HG03039 (cell line): ENCODE data around the gene IDUA.

Source experiments
- ATAC-seq: cut with Tn5 transposase; IDR thresholded peaks from one replicate; pipeline ENCODE4 v1.9.1; 2021; ENCODE audit warnings: mild to moderate bottlenecking, moderate library complexity; ENCODE audit not compliant: unreplicated experiment

The IDUA gene

DNA sequence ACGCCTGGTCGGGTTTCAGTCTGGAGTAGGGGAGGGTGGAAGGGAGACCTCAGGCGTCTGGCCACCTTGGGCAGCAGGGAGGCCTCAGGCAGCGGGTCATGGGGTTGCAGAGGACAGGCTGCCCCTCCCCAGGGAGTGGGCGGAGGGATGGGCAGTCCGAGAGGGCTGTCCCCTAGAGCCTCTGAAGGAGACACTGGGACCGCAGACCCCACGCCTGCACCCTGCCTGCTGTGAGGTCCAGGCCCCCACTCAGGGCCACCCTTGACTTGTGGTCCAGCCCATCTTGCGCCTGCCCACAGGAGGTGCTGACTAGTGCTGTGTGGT is 41.0 kb downstream of the IDUA start:
- ATAC-seq, result no peak

DNA sequence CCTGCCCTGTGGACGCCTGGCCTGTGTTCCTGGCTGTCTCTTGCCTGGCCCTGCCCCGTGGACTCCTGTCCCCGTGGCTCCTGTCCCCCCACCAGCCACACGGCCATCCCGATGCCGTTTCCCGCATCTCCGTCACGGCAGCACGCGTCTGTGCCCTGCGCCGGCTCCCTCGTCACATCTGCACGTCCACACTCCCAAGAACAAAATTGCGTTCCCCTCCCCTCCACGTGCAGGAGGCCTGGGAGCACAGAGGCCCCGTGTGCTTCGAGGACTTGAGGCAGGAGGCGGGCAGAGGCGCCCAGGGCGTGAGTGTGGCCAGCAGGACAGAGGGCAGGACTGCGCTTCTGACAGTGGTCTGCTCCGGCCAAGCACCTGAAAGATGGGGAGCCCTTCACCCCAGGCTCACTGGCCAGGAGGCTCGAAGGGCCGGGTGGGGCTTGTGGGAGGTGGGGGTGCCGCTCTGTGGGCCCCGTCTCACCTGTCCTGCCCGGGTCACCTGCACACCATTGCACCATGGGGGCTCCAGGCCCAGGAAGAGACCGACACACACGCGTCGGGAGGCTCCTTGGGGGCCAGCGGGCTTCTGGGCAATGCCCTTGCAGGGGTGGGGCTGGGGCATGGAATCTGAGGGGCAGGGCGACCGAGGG is 41.9 kb downstream of the IDUA start:
- no peak for ATAC-seq

DNA sequence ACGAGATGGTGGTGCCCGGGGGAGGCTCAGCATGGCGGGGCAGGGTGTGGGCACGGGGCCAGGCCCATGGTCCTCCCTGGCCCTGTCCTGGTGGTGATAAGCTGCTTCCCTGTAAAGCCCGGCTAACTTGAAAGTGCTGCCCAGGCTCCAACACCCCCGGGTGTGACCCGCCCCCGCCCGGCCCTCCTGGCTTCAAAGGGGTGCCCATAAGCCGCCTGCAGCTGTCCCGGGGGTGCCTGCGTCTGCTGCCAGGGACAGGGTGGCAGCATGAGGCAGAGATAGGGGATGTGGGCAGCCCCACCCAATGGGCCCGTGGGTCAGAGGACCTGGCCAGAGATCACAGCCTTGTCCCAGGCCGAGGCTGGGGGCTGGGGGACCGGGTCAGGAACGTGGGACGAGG is 42.7 kb downstream of the IDUA start:
- no peak for ATAC-seq

DNA sequence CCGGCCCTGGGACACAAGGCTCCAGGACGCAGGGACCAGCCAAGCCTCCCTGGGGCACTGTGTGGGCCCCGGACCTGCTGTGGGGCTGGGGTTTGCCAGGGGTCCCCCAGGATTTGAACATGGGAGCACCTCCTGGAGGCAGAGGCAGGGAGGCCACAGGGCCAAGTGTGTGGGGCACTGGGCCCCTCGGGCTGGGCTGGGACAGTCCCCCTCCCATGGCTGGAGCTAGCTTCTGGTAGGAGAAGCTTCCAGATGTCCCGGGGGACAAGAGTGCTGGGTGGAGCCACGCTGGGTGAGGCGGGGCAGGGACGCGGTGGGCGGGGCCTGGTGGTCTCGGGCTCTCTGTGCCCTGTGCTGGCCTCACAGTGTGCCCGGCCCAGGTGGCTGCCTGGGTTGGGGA is 43.2 kb downstream of the IDUA start:
- ATAC-seq, result no peak

DNA sequence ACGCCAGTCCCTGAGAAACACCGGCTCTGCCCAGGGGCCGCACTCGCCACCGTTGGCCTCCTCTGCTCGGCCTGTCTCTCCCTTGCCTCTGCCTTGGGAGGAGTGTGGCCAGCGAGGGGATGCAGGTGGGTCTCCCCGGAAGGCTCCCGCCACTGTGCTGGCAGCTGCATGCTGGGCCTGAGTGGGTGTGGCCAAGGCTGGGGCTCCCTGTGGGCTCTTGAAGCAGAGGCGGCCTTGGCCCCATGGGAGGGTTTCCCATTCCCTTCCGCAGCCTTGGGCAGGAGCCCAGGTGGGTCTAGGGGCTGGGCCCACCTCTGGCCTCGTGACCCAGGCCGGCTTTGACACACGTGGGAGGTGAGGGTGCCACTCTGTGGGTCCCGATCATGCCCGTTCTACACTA is 43.7 kb downstream of the IDUA start:
- ATAC-seq, result no peak

DNA sequence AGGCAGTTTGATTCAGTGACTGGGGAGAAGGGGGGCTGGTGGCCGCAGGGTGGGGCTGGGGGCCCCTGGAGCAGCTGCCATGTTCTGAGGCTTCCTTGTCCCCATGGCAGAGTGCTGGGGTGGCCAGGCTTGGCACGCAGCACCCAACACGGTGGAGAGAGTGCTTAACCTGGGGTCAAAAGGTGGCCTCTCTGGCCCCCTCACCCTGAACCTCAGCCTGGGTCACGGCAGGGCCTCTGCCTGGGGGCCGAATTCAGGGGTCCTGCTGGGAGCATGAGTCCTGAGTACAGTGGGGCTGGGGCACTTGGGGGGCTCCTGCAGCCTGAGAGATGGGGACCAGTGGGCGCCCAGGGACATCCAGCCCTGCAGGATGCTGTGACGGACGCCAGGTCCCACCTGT is 44.5 kb downstream of the IDUA start:
- ATAC-seq, result no peak

DNA sequence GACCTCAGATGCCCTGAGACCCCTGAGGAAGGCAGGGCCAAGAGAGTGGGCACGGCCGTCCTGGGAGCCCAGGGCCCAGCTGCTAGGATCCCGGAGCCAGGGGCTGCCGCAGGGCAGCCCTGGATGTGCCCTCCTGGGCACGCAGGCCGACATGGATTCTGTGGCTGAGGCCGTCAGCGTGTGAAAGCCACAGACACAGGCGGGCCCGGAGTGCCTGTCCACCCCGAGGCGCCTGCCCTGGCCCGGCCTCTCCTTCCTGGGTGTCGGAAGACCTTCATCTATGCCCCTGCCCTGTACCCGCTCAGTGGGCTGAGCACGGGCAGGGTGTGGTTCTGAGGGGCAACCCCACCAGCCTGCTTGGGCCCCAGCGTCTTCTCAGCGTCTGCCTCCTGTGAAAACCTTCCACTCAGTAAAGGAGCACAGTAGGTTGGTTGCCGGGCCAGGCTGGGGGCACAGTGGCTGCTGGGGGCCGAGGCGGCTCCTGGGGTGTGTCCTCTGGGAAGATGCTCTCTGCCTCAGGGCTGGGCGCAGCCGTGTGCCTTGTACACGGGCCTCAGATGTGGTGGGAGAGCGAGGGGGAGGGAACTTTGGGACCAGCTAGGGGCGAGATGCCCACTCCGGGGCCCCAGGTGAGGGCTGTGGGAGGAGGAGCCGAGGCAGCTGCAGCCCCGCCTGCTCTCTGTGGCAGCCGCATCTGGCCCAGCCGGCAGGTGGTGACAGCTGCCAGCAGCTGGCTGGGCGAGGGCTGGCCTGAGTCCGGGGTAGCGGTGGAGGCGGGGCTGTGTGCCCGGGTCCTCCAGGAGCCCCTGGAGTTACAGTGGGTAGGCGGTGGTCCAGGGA is 45.3 kb downstream of the IDUA start:
- ATAC-seq, result no peak

DNA sequence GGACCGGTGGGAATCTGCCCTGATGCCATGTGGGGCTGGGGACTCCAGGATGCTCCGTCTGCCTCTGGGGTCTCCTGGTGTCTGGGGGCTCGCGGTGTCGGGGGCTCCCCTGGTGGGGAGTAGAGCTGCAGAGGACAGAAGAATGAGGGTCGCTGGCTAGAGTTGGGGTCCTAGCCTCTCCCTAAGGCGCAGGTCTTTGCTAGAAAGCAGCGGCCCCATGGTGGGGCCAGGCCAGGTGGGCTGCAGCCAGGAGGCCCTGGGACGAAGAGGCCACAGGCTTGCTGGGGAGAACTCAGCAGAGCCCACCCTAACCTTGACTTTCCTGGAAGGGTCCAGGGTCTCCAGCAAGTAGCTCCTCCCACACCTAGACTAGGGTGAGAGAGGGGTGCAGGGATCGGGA is 46.0 kb downstream of the IDUA start:
- ATAC-seq, result no peak

DNA sequence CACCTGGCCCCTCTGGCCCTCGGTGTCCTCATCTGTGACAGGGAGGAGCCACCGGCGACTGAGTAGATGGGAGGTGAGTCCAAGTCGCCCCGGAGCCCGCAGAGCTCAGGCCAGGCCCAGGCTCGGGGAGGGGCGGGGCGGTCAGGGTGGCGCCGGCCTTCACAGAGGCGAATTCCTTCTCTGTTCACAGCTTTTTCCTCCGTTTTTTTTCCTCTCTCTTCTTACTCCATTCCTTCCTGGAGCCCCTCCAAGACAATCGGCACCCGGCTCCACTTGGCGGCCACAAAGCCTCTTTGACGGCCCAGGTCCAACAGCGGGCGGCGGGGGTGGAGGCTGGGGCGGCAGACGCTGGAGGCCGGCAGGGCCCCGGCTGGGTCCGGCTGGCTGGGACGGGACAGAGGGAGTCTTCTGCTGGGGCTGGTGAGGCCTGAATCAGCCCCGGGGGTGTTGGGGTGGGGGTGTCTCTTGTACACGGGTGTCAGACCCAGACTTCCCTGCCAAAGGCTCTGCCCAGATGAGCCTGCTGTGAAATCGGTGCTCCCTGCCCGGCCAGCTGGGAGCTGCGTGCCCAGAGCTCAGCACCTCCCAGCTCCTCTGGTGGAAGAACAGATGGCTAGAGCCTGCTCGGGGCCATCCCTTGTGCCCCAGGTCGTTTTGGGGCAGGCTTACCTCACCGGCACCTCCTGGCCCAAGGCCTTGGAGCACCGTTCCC is 47.2 kb downstream of the IDUA start:
- ATAC-seq, result no peak

DNA sequence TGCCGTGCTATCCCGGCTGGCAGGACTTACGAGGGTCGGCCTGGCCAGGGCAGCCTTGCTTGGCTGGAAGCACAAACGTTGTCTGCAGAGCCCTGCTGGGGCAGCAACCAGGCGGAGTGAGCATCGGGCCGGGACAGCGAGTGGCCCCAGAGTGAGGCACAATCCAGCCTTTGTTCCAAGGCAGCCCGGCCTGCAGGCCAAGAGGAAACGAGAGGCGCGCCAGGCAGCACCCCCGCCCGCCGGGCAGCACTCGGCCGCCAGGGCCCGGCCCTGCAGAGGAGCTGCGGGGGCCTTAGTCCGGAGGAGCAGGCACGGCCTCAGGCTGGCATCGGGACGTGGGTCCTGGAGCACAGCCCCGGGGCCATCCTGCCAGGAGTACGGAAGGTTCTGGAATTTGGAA is 48.7 kb downstream of the IDUA start:
- ATAC-seq, result no peak

DNA sequence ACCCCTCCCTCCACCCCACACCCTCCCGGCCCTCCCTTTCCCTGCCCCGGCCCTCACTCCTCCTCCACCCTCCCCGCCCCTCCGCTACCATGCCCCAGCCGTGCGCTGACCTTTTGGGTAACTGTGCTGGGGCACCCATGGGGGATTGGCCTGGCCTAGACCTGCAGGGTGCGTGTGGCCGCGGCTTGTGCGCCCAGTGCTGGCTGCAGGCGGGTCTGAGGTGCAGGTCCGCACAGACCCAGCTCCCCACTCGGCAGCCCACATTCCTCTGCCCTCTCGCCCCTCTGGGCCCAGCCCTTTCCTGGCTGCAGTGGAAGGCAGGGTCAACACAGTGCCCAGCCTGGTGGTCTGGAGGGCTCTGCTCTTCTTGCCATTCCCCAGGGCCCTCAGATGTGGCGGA is 49.3 kb downstream of the IDUA start:
- no peak for ATAC-seq

DNA sequence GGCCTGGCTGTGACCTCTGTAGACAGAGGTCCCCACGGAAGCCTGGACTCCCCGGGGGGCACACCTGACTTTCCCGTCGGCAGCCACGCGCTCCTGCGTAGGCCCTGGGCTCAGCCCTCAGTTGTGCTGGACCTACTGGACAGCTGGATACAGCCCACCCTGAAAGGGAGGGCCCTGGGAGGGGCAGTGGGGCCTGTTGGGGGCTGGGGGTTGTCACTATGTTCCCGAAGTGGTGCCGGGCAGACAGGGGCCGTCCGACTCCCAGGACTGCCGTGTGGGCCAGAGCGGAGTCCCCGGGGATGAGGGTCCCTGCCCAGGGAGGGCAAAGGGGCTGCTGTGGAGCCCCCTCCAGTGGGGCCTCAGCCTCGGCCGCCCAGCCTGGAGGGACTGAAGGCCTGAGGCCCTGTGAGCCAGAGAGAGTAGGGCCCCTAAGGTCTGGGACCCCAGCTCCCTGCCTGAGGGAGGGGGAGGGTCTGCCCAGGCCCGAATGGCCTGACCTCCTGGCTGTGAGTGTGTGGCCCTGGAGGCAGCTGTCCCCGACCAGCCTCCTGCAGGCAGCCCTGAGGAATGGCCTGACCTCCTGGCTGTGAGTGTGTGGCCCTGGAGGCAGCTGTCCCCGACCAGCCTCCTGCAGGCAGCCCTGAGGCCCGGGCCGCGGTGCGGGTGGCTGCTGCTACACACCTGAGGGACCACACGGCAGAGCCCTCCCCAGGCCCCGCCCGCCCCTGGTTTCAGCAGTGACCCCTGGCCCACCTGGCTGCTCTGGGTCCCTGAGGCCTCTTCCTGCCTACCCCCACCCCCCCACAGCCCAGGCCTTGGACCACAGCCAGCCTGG is 50.3 kb downstream of the IDUA start:
- no peak for ATAC-seq

DNA sequence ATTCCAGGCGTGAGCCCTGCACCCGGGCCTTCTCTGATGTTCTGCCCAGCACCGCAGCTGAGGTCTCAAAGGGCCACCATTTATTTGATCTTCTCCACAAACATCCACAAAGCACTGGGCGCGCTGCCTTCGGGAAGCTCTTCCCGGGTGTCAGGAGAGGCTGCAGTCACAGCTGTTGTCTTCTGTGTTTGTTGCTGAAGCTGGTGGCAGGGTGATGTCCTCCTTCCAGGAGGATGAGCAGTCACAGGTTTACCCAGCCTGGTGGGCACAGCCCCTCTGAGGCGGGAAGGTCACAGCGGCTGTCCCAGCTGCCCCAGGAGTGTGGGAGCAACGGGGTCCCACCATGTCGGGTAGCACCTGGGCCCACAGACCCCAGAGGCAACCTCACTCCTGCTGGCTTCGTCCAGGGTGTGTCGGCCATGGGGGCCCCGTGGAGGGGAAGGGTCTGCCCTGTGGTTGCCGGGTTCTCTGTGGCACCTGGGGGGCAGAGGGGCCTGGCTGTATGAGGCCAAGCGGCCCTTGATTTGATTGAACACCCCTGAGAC is 52.2 kb downstream of the IDUA start:
- no peak for ATAC-seq

DNA sequence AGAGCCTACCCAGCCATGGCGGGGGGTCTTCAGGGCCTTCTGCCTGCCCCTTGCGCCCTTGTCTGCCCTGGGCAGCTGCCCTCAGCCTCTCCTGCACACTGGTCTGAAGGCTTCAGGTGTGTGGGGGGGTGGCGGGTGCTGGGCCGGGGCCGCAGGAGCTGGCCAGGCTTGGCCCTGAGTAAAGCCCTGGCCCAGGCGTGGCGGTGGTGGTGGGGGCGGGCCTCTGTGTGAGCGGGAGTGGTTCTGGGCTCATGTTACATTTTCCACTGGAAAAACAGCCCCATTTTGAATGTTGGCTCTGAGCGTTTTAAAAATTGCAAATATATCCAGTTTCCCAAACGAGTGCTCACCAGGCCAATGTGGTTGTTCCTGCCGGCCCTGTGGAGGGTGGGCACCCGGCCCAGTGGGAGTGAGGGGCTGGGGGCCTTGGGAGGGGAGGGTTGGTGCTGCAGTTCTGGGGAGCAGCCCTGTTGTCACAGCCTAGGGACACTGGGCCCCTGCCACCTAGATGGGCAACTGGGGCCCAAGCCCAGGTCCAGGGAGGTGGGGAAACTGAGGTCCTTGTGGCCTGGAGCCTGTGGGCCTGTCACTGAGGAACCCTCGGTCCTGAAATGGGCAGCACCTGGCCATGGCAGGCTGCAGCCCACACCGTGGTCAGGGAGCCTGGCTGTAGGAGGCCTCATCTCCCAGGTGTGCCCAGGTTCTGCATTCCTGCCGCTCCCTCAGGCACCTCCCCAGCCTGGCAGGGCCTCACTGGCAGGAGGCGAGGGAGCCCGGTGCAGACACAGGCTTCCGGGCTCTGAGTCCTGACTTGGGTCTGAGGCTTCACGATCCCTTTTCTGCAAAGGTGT is 52.9 kb downstream of the IDUA start:
- ATAC-seq, result no peak

DNA sequence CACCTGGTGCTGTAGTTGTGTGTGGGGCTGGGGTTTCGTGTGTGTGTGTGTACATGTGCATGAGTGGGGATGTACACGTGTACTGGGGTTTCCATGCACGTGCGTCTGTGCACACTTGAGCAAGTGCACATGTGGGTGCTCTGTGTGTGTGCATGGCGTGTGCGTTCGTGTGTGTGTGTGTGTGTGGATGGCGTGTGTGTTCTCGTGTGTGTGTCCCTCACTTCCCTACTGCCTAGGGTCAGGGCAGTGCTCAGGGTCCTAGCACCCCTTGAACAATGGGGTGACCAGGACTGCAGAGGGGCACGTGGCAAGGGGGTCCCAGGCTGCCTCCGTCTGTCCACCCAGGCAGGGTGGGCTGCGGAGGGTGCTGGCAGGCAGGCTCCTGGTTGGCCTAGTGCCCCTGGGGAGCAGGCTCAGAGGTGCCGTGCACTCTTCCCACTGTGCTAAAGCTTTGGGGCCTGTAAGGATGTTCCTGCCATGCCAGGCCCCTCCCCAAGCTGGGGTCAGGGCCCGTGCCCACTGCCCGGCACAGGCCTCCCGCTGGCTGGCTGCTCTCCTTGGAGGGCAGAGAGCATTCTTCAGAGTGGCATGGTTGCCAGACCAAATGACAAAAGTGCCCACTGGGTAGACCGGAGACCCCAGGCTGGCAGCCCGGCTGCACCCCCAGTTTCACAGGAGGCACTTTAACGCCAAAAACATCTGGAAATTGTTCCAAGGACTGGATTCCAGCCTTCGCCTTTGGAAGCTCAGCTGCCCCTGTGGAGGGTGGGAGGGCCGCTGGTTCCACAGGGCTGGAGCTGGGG is 53.7 kb downstream of the IDUA start:
- no peak for ATAC-seq

DNA sequence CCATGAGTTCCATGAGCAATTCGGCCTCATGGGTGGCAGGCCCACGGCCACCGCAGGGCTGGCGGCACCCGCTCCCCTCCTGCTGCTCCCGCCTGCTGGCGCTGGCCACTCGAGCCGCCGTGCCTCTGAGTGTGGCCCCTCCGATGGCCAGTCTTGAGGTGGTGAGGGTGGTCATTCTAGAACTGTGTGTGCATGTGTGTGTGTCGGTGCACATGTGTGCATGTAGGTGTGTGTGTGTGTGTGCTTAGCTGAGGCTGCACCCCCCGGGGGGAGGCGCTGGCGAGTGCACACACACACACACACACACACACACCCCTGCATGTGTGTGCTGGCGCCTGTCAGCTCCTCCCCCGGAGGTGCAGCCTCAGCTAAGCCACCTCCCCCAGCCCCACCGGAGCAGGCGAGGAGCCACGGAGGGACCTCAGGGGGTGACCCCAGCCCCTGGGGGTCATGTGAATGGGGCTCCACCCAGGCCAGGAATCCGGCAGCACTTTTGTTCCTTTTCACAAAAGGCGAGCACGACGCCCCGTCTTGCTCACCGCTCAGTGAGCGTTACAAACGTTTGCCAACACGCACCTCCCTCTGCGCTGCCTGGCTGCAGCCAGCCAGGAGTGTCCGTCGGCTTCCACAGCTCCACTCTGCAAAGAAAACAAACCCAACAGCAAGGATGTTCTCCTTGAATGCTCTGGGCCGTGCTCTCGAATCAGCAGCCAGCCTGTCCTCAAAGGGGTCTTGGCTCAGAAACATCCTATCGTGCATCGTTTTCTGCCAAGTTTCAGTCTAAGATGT is 54.5 kb downstream of the IDUA start:
- no peak for ATAC-seq

DNA sequence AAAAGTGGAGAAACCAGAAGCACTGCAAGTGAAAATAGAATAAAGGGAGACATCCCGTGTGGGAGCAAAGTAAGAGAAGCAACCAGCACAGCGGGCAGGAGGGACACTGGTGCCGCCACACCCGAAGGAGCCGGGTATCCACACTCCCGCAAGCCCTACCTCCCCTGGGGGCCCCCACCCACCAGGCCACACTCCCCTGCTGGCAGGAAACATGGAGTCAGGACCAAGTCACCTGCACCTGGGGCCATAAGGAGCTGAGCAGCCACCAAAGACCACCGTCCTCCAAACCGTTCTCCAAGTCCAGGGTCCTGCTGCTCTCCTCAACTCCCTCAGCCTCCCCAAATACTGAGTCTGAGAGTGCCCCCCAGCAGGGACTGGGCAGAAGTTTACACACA is 55.1 kb downstream of the IDUA start:
- ATAC-seq, result no peak

DNA sequence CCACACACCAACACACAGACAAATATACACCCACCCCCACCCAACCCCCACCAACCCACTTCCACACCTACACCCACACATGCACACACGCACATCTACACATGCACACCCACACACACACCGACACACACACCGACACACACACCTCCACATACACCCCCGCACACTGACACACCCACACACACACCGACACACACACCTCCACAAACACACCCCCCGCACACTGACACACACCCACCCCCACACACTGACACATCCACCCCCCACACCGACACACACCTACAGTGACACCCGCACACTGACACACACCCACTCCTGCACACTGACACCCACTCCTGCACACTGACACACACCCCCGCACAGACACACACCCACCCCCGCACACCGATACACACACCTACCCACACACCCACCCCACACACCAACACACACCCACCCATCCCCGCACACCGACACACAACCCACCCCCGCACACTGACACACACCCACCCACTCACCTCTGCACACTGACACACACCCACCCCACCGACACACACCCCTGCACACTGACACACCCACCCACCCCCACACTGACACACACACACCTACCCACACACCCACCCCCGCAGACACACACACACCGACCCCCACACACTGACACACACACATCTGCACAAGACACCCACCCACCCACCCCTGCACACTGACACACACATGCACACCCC is 55.7 kb downstream of the IDUA start:
- no peak for ATAC-seq
